Liver (tissue), 9 donors: ENCODE data around the gene CEACAM20. TPM values are rescaled to one million over a fixed set of nuclear protein-coding genes. Genes with fewer than 3 reads are reported as not detected.
A peak's percentile ranks its signal among the peaks of the same experiment; 100 is the strongest.

Experiments used
- DNase-seq: peaks from one replicate; pipeline ENCODE4 v3.0.0-alpha.2; 2017; ENCODE audit warnings: low spot score
- H3K27ac ChIP-seq, 2 donors: one replicate each; pipeline ENCODE4 v1.7.0; 2013; ENCODE audit warnings: inconsistent platforms in 2 of 2, low read length in 2 of 2, control low read depth in 1 of 2, low read depth in 1 of 2, mild to moderate bottlenecking in 1 of 2
- H3K27me3 ChIP-seq, 4 donors: one replicate each; pipeline versions ENCODE4 v1.6.1 to v1.7.0; 2013; ENCODE audit warnings: low read length in 3 of 4, inconsistent platforms in 1 of 4, mild to moderate bottlenecking in 1 of 4, moderate library complexity in 1 of 4; ENCODE audit not compliant: control insufficient read depth in 4 of 4, insufficient read depth in 4 of 4
- H3K36me3 ChIP-seq, 4 donors: one replicate each; pipeline versions ENCODE4 v1.6.1 to v1.7.0; 2013; ENCODE audit warnings: low read length in 3 of 4, mild to moderate bottlenecking in 3 of 4, low read depth in 1 of 4, moderate library complexity in 1 of 4; ENCODE audit not compliant: control insufficient read depth in 4 of 4, insufficient read depth in 3 of 4
- H3K4me1 ChIP-seq, 4 donors: one replicate each; pipeline versions ENCODE4 v1.6.1 to v1.7.0; 2013; ENCODE audit warnings: low read length in 3 of 4, mild to moderate bottlenecking in 3 of 4, moderate library complexity in 1 of 4; ENCODE audit not compliant: control insufficient read depth in 4 of 4, insufficient read depth in 4 of 4
- H3K4me3 ChIP-seq, 3 donors: one replicate each; pipeline versions ENCODE4 v1.6.1 to v1.7.0; 2013; ENCODE audit warnings: low read length in 3 of 3, control low read depth in 1 of 3, low read depth in 1 of 3, mild to moderate bottlenecking in 1 of 3
- H3K9ac ChIP-seq, 2 donors: one replicate each; pipeline ENCODE4 v1.7.0; 2013; ENCODE audit warnings: low read length in 2 of 2, mild to moderate bottlenecking in 2 of 2, moderate library complexity in 2 of 2, control low read depth in 1 of 2, low read depth in 1 of 2
- H3K9me3 ChIP-seq, 4 donors: one replicate each; pipeline versions ENCODE4 v1.6.1 to v1.7.0; 2013; ENCODE audit warnings: low read length in 3 of 4; ENCODE audit not compliant: control insufficient read depth in 4 of 4
- EGR1 ChIP-seq, 2 donors: IDR thresholded peaks; 2 replicates each; pipeline ENCODE4 v1.6.1; 2016 to 2018; ENCODE audit warnings: antibody characterized with exemption in 2 of 2, low read depth in 2 of 2
- FOXA1 ChIP-seq: IDR thresholded peaks from 2 replicates; pipeline ENCODE4 v1.6.1; 2016; ENCODE audit warnings: antibody characterized with exemption
- FOXA2 ChIP-seq: IDR thresholded peaks from 2 replicates; pipeline ENCODE4 v1.6.1; 2016; ENCODE audit warnings: antibody characterized with exemption
- HNF4A ChIP-seq, 2 donors: conservative IDR thresholded peaks; 2 replicates each; pipeline ENCODE4 v1.6.1; 2016; ENCODE audit warnings: antibody characterized with exemption in 2 of 2, mild to moderate bottlenecking in 2 of 2
- NR2F2 ChIP-seq: IDR thresholded peaks from 2 replicates; pipeline ENCODE4 v1.6.1; 2016; ENCODE audit warnings: antibody characterized with exemption
- RAD21 ChIP-seq, 2 donors: IDR thresholded peaks; 2 replicates each; pipeline ENCODE4 v1.6.1; 2016; ENCODE audit warnings: antibody characterized with exemption in 2 of 2, mild to moderate bottlenecking in 2 of 2
- RXRA ChIP-seq, 2 donors: IDR thresholded peaks; 2 replicates each; pipeline ENCODE4 v1.6.1; 2017 to 2018; ENCODE audit warnings: antibody characterized with exemption in 2 of 2, mild to moderate bottlenecking in 1 of 2
- SP1 ChIP-seq: IDR thresholded peaks from 2 replicates; pipeline ENCODE4 v1.6.1; 2018; ENCODE audit warnings: antibody characterized with exemption, mild to moderate bottlenecking
- YY1 ChIP-seq: IDR thresholded peaks from 2 replicates; pipeline ENCODE4 v1.6.1; 2016; ENCODE audit warnings: antibody characterized with exemption, mild to moderate bottlenecking
- WGBS: extraction: QIAGEN DNeasy Blood & Tissue Kit; methylation state at CpG from one replicate; pipeline ENCODE4 v1.1.7; 2013; 5-methylcytosine and 5-hydroxymethylcytosine counted together
- polyA plus RNA-seq, 2 donors: library from polyadenylated mRNA; stranded (reverse) in 1 of 2; unstranded in 1 of 2; fragments of 200-250 nt in 1 of 2; fragments of >200 nt in 1 of 2; fragmentation: Nextera tagmentation in 1 of 2; extraction: Ambion mirVana in 1 of 2; gene quantifications; one replicate each; pipeline versions ENCODE4 v1.2.1 to v1.2.3, GENCODE V29; 2013 to 2015
- total RNA-seq, 2 donors: library from RNA; depleted of rRNA; stranded (reverse); fragments of >200 nt; gene quantifications; one replicate each; pipeline ENCODE4 v1.2.3, GENCODE V29; 2014
- TF ChIP-seq, protein P1 (sequence below): IDR thresholded peaks from 2 replicates; pipeline ENCODE4 v1.6.1; 2016; ENCODE audit warnings: antibody characterized with exemption
- TF ChIP-seq, protein P2 (sequence below): fragments of 150-350 bp; IDR thresholded peaks from 2 replicates; pipeline ENCODE4 v1.5.1; 2017; ENCODE audit warnings: improper control_type of control experiment, low read depth, low read length; ENCODE audit not compliant: missing input control
- TF ChIP-seq, protein P3 (sequence below): IDR thresholded peaks from 2 replicates; pipeline ENCODE4 v1.6.1; 2016; ENCODE audit warnings: antibody characterized with exemption
- TF ChIP-seq, protein P4 (sequence below): IDR thresholded peaks from 2 replicates; pipeline ENCODE4 v1.6.1; 2016; ENCODE audit warnings: antibody characterized with exemption, mild to moderate bottlenecking
- TF ChIP-seq, protein P5 (sequence below): IDR thresholded peaks from 2 replicates; pipeline ENCODE4 v1.6.1; 2016; ENCODE audit warnings: antibody characterized with exemption
- donor health status: healthy.
- donor health status: healthy.
- donor health status: healthy.
- donor health status: healthy.
- donor health status: healthy.

The CEACAM20 gene
- total and polyA plus RNA-seq, 4 donors, result 0.09 to 0.25 TPM; not detected in 2

DNA sequence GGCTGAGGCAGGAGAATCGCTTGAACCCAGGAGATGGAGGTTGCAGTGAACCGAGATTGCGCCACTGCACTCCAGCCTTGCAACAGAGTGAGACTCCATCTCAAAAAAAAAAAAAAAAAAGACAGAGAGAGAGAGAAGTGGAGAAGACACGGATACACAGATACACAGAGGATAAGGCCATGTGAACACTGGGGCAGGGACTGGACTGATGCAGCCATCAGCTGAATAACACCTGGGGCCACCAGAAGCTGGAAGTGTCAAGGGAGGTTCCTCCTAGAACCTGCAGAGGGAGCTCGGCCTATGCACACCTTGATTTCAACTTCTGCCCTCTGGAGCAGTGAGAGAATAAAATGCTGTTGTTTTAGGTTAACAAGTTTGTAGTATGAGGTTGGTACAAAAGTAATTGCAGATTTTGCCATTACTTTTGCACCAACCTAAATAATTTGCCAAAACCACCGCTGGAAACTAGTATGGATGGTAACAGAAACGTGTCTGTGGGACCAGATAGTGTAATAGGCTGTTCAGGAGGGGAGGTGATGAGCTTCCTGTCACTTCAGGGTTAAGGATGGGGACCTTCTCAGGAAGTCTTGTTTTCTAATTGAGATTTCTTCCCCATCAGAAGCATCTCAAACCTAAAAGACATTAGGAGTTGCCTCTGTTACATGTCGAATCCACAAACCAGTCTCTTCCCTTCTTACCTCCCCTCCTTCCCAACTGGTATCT is 47.5 kb upstream of the CEACAM20 start:
- WGBS, result 66% methylated on average over 8 of the region's 8 CpGs
- Histone ChIP-seq H3K9ac (no peak overlapping the region), H3K4me3 (no peak overlapping the region), H3K27me3 (no peaks in the 10 kb centered on the region), H3K36me3 (no peaks in the 10 kb centered on the region), H3K9me3 (no peaks in the 10 kb centered on the region), H3K4me1 (peaks cover 3 to 6% (median 4%) of the 10 kb centered on the region in 4 donors), H3K27ac (no peak overlapping the region)
- no peak for DNase-seq
- TF ChIP-seq RAD21 (IDR thresholded peaks at IDR 0.05) (peak; percentile 82 to 87), EGR1 (IDR thresholded peaks at IDR 0.05; ENCODE audit: low read depth in 2 of 2) (no peak), NR2F2 (no peak), RXRA (IDR thresholded peaks at IDR 0.05) (no peak), HNF4A (conservative IDR thresholded peaks at IDR 0.05) (no peak), YY1 (no peak), FOXA2 (no peak)
- TF ChIP-seq, protein P1, sequence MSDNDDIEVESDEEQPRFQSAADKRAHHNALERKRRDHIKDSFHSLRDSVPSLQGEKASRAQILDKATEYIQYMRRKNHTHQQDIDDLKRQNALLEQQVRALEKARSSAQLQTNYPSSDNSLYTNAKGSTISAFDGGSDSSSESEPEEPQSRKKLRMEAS, result no peak
- TF ChIP-seq, protein P2, sequence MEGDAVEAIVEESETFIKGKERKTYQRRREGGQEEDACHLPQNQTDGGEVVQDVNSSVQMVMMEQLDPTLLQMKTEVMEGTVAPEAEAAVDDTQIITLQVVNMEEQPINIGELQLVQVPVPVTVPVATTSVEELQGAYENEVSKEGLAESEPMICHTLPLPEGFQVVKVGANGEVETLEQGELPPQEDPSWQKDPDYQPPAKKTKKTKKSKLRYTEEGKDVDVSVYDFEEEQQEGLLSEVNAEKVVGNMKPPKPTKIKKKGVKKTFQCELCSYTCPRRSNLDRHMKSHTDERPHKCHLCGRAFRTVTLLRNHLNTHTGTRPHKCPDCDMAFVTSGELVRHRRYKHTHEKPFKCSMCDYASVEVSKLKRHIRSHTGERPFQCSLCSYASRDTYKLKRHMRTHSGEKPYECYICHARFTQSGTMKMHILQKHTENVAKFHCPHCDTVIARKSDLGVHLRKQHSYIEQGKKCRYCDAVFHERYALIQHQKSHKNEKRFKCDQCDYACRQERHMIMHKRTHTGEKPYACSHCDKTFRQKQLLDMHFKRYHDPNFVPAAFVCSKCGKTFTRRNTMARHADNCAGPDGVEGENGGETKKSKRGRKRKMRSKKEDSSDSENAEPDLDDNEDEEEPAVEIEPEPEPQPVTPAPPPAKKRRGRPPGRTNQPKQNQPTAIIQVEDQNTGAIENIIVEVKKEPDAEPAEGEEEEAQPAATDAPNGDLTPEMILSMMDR, result peak; percentile 68

DNA sequence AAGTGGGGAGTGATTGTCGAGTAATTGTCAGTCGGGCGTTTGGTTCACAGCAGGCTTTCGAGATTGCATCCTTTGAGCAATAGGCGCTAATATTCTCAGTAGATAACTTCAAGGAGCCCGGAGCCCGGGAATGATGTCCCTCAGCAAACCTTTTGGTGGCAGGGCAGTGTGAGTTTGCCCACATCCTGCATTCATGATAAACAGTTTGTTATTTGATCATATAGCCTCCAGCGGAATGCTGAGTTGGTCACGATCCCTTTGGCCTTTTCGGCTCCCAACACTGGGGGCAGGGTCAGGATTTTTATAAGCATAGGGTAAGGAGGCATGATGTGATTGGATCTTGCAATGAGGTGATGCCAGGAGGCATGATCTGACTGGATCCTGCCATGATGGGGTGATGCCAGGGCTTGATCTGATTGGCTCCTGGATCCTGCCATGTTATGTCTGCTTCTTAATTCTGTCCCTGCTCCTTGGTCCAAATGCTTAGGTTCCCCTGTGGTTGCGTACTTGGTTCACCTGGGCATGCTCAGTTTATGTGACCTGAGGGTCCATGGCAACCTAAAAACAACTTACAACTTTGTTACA is 45.7 kb upstream of the CEACAM20 start:
- no peak for DNase-seq
- Histone ChIP-seq H3K36me3 (no peaks in the 10 kb centered on the region), H3K9me3 (no peaks in the 10 kb centered on the region), H3K27ac (no peak overlapping the region), H3K9ac (no peak overlapping the region), H3K4me3 (no peak overlapping the region), H3K27me3 (no peaks in the 10 kb centered on the region), H3K4me1 (peaks cover 7 to 16% (median 13%) of the 10 kb centered on the region in 4 donors)
- WGBS, result 96% methylated on average over 11 of the region's 11 CpGs
- TF ChIP-seq FOXA1 (no peak), EGR1 (IDR thresholded peaks at IDR 0.05; ENCODE audit: low read depth in 2 of 2) (no peak), FOXA2 (no peak), SP1 (no peak), NR2F2 (no peak)
- TF ChIP-seq, protein P2, result no peak
- TF ChIP-seq, protein P3, sequence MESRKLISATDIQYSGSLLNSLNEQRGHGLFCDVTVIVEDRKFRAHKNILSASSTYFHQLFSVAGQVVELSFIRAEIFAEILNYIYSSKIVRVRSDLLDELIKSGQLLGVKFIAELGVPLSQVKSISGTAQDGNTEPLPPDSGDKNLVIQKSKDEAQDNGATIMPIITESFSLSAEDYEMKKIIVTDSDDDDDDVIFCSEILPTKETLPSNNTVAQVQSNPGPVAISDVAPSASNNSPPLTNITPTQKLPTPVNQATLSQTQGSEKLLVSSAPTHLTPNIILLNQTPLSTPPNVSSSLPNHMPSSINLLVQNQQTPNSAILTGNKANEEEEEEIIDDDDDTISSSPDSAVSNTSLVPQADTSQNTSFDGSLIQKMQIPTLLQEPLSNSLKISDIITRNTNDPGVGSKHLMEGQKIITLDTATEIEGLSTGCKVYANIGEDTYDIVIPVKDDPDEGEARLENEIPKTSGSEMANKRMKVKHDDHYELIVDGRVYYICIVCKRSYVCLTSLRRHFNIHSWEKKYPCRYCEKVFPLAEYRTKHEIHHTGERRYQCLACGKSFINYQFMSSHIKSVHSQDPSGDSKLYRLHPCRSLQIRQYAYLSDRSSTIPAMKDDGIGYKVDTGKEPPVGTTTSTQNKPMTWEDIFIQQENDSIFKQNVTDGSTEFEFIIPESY, result no peak
- TF ChIP-seq, protein P4, sequence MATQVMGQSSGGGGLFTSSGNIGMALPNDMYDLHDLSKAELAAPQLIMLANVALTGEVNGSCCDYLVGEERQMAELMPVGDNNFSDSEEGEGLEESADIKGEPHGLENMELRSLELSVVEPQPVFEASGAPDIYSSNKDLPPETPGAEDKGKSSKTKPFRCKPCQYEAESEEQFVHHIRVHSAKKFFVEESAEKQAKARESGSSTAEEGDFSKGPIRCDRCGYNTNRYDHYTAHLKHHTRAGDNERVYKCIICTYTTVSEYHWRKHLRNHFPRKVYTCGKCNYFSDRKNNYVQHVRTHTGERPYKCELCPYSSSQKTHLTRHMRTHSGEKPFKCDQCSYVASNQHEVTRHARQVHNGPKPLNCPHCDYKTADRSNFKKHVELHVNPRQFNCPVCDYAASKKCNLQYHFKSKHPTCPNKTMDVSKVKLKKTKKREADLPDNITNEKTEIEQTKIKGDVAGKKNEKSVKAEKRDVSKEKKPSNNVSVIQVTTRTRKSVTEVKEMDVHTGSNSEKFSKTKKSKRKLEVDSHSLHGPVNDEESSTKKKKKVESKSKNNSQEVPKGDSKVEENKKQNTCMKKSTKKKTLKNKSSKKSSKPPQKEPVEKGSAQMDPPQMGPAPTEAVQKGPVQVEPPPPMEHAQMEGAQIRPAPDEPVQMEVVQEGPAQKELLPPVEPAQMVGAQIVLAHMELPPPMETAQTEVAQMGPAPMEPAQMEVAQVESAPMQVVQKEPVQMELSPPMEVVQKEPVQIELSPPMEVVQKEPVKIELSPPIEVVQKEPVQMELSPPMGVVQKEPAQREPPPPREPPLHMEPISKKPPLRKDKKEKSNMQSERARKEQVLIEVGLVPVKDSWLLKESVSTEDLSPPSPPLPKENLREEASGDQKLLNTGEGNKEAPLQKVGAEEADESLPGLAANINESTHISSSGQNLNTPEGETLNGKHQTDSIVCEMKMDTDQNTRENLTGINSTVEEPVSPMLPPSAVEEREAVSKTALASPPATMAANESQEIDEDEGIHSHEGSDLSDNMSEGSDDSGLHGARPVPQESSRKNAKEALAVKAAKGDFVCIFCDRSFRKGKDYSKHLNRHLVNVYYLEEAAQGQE, result no peak
- TF ChIP-seq, protein P5, sequence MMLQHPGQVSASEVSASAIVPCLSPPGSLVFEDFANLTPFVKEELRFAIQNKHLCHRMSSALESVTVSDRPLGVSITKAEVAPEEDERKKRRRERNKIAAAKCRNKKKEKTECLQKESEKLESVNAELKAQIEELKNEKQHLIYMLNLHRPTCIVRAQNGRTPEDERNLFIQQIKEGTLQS, result no peak
